HepG2 (cell line): Measurements from ENCODE around the gene ZNF48. TPM values are rescaled to one million over a fixed set of nuclear protein-coding genes. Genes with fewer than 3 reads are reported as not detected.

Experiments used
- BORCS8-MEF2B ChIP-seq: sonication (generic); formaldehyde crosslinking; IDR thresholded peaks from 2 replicates; pipeline ENCODE4 v1.8.0; 2022; ENCODE audit warnings: mild to moderate bottlenecking, missing genetic modification reagents
- GTF3A ChIP-seq: sonication (generic); formaldehyde crosslinking; conservative IDR thresholded peaks from 2 replicates; pipeline ENCODE4 v1.4.0; 2020; ENCODE audit warnings: mild to moderate bottlenecking, missing genetic modification reagents
- MXD4 ChIP-seq: IDR thresholded peaks from 2 replicates; pipeline ENCODE4 v1.6.1; 2016; ENCODE audit warnings: mild to moderate bottlenecking, missing biosample characterization, missing genetic modification reagents
- ZNF776 ChIP-seq: sonication (generic); formaldehyde crosslinking; IDR thresholded peaks from 2 replicates; pipeline ENCODE4 v1.4.0; 2020; ENCODE audit warnings: mild to moderate bottlenecking, missing genetic modification reagents
- polyA plus RNA-seq, 8 experiments: library from polyadenylated mRNA; depleted of rRNA in 3 of 8; stranded (reverse) in 7 of 8; unstranded in 1 of 8; fragments of >200 nt; fragmentation: Illumina TruSeq in 4 of 8; extraction: Trizol in 4 of 8; gene quantifications; 2 replicates each; pipeline versions ENCODE4 v1.2.1 to v1.2.3, GENCODE V29; 2011 to 2016; ENCODE audit warnings: low read depth in 4 of 8, missing spikeins in 1 of 8, mixed read lengths in 1 of 8; ENCODE audit not compliant: insufficient read depth in 1 of 8
- total RNA-seq, 5 experiments: library from RNA; depleted of rRNA; stranded (reverse); fragments of >200 nt; fragmentation: Illumina TruSeq; extraction: Trizol; gene quantifications; 2 replicates each; pipeline ENCODE4 v1.2.3, GENCODE V29; 2016; ENCODE audit warnings: low read depth in 1 of 5
- TF ChIP-seq, protein P1 (sequence below), 2 experiments: IDR thresholded peaks; 2 replicates each; pipeline ENCODE4 v1.6.1; 2011 to 2012; ENCODE audit warnings: low read length in 2 of 2, borderline replicate concordance in 1 of 2, low read depth in 1 of 2, mild to moderate bottlenecking in 1 of 2, moderate library complexity in 1 of 2
- TF ChIP-seq, protein P2 (sequence below): IDR thresholded peaks from 2 replicates; pipeline ENCODE4 v1.6.1; 2016; ENCODE audit warnings: low read depth
- TF ChIP-seq, protein P3 (sequence below): sonication (generic); formaldehyde crosslinking; IDR thresholded peaks from 2 replicates; pipeline ENCODE4 v1.5.0; 2020; ENCODE audit warnings: mild to moderate bottlenecking, missing genetic modification reagents, borderline replicate concordance
- TF ChIP-seq, protein P4 (sequence below): sonication (generic); formaldehyde crosslinking; IDR thresholded peaks from 2 replicates; pipeline ENCODE4 v1.5.1; 2020; ENCODE audit warnings: missing genetic modification reagents, mild to moderate bottlenecking, borderline replicate concordance

ZNF48 gene
- total and polyA plus RNA-seq, 2 of the 13 experiments (the other 11 are each of a cell fraction or from before 2014, with no cell fraction given): 9.9 to 12.3 TPM

DNA sequence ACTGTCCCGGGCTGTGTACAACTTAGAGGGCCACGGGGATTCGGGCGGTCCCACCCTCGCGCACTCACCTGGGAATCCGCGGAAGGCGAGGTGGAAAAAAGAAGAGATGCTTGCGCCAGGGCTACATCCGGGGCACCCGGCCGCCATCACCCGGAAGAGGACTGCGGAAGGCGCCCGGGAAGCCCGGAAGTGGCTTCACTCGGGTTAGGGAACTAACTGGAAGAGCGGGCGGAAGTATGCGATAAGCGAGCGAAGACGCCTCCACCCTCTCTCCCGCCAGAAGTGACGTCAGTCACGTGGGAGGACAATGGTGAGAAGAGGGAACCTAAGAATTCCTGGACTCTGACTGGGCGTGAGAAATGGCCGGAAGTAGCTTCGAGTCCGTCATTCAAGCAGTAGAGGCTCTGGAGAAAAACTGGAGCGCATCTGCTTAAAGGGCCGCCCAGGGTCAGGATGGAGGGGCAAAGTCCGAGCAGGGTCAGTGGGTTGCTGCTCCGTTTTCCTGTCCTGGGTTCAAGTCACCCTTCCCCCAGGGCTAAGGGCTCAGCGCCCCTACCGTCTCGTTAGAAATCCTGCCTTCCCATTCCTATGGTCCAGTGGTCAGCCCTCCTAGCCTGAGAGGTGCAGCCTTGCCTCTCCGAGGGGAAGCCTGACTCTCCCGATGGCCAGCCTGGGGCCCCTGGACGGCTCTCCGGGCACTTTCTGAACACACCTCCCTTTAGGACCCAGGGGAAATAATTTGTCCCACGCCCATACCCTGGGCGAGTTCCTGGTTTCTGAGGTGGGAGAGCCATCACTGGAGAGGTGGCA is 39.9 kb upstream of the ZNF48 start, which contains the start of gene CD2BP2 (continued):
- TF ChIP-seq BORCS8-MEF2B (peak; percentile 52; the same call in 1 of the 2 replicates), MXD4 (CRISPR knock-in tag) (no peak; the same call in 1 of the 2 replicates), GTF3A (CRISPR knock-in tag) (no peak), ZNF776 (CRISPR knock-in tag) (no peak; the same call in 1 of the 2 replicates)
- TF ChIP-seq, protein P1, sequence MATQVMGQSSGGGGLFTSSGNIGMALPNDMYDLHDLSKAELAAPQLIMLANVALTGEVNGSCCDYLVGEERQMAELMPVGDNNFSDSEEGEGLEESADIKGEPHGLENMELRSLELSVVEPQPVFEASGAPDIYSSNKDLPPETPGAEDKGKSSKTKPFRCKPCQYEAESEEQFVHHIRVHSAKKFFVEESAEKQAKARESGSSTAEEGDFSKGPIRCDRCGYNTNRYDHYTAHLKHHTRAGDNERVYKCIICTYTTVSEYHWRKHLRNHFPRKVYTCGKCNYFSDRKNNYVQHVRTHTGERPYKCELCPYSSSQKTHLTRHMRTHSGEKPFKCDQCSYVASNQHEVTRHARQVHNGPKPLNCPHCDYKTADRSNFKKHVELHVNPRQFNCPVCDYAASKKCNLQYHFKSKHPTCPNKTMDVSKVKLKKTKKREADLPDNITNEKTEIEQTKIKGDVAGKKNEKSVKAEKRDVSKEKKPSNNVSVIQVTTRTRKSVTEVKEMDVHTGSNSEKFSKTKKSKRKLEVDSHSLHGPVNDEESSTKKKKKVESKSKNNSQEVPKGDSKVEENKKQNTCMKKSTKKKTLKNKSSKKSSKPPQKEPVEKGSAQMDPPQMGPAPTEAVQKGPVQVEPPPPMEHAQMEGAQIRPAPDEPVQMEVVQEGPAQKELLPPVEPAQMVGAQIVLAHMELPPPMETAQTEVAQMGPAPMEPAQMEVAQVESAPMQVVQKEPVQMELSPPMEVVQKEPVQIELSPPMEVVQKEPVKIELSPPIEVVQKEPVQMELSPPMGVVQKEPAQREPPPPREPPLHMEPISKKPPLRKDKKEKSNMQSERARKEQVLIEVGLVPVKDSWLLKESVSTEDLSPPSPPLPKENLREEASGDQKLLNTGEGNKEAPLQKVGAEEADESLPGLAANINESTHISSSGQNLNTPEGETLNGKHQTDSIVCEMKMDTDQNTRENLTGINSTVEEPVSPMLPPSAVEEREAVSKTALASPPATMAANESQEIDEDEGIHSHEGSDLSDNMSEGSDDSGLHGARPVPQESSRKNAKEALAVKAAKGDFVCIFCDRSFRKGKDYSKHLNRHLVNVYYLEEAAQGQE (IDR thresholded peaks at IDR 0.05; ENCODE audit: borderline replicate concordance in 1 of 2, low read depth in 1 of 2, low read length in 2 of 2): no peak; a peak in 1 of 4 replicates
- TF ChIP-seq, protein P2, sequence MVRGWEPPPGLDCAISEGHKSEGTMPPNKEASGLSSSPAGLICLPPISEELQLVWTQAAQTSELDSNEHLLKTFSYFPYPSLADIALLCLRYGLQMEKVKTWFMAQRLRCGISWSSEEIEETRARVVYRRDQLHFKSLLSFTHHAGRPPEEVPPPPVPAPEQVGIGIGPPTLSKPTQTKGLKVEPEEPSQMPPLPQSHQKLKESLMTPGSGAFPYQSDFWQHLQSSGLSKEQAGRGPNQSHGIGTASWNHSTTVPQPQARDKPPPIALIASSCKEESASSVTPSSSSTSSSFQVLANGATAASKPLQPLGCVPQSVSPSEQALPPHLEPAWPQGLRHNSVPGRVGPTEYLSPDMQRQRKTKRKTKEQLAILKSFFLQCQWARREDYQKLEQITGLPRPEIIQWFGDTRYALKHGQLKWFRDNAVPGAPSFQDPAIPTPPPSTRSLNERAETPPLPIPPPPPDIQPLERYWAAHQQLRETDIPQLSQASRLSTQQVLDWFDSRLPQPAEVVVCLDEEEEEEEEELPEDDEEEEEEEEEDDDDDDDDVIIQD (CRISPR knock-in tag): no peak
- TF ChIP-seq, protein P3, sequence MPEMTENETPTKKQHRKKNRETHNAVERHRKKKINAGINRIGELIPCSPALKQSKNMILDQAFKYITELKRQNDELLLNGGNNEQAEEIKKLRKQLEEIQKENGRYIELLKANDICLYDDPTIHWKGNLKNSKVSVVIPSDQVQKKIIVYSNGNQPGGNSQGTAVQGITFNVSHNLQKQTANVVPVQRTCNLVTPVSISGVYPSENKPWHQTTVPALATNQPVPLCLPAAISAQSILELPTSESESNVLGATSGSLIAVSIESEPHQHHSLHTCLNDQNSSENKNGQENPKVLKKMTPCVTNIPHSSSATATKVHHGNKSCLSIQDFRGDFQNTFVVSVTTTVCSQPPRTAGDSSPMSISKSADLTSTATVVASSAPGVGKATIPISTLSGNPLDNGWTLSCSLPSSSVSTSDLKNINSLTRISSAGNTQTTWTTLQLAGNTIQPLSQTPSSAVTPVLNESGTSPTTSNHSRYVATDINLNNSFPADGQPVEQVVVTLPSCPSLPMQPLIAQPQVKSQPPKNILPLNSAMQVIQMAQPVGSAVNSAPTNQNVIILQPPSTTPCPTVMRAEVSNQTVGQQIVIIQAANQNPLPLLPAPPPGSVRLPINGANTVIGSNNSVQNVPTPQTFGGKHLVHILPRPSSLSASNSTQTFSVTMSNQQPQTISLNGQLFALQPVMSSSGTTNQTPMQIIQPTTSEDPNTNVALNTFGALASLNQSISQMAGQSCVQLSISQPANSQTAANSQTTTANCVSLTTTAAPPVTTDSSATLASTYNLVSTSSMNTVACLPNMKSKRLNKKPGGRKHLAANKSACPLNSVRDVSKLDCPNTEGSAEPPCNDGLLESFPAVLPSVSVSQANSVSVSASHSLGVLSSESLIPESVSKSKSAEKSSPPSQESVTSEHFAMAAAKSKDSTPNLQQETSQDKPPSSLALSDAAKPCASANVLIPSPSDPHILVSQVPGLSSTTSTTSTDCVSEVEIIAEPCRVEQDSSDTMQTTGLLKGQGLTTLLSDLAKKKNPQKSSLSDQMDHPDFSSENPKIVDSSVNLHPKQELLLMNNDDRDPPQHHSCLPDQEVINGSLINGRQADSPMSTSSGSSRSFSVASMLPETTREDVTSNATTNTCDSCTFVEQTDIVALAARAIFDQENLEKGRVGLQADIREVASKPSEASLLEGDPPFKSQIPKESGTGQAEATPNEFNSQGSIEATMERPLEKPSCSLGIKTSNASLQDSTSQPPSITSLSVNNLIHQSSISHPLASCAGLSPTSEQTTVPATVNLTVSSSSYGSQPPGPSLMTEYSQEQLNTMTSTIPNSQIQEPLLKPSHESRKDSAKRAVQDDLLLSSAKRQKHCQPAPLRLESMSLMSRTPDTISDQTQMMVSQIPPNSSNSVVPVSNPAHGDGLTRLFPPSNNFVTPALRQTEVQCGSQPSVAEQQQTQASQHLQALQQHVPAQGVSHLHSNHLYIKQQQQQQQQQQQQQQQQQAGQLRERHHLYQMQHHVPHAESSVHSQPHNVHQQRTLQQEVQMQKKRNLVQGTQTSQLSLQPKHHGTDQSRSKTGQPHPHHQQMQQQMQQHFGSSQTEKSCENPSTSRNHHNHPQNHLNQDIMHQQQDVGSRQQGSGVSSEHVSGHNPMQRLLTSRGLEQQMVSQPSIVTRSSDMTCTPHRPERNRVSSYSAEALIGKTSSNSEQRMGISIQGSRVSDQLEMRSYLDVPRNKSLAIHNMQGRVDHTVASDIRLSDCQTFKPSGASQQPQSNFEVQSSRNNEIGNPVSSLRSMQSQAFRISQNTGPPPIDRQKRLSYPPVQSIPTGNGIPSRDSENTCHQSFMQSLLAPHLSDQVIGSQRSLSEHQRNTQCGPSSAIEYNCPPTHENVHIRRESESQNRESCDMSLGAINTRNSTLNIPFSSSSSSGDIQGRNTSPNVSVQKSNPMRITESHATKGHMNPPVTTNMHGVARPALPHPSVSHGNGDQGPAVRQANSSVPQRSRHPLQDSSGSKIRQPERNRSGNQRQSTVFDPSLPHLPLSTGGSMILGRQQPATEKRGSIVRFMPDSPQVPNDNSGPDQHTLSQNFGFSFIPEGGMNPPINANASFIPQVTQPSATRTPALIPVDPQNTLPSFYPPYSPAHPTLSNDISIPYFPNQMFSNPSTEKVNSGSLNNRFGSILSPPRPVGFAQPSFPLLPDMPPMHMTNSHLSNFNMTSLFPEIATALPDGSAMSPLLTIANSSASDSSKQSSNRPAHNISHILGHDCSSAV (CRISPR knock-in tag): 0 out of 2 replicates have a peak, but pooled peaks have one; percentile 11
- TF ChIP-seq, protein P4, sequence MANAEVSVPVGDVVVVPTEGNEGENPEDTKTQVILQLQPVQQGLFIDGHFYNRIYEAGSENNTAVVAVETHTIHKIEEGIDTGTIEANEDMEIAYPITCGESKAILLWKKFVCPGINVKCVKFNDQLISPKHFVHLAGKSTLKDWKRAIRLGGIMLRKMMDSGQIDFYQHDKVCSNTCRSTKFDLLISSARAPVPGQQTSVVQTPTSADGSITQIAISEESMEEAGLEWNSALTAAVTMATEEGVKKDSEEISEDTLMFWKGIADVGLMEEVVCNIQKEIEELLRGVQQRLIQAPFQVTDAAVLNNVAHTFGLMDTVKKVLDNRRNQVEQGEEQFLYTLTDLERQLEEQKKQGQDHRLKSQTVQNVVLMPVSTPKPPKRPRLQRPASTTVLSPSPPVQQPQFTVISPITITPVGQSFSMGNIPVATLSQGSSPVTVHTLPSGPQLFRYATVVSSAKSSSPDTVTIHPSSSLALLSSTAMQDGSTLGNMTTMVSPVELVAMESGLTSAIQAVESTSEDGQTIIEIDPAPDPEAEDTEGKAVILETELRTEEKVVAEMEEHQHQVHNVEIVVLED (CRISPR knock-in tag): peak; percentile 90
